Lung (tissue), 12 donors: ENCODE measurements around the gene SLC6A7. TPM values are rescaled to one million over a fixed set of nuclear protein-coding genes. Genes with fewer than 3 reads are reported as not detected.

Experiments used
- ATAC-seq: fragments of 200-7000 bp; cut with Tn5 transposase; one replicate; pipeline ENCODE4 v1.9.1; 2020; ENCODE audit warnings: moderate number of reproducible peaks; ENCODE audit not compliant: insufficient read depth, low FRiP score
- DNase-seq, 3 donors: peaks; one replicate each; pipeline ENCODE4 v3.0.0-alpha.2; 2013 to 2017
- H3K27ac ChIP-seq, 2 donors: one replicate each; pipeline ENCODE4 v1.5.1; 2013; ENCODE audit warnings: mild to moderate bottlenecking in 2 of 2, moderate library complexity in 2 of 2, control low read depth in 1 of 2, inconsistent platforms in 1 of 2, low read depth in 1 of 2, low read length in 1 of 2
- H3K27me3 ChIP-seq, 3 donors: one replicate each; pipeline ENCODE4 v1.5.1; 2013; ENCODE audit warnings: low read length in 2 of 3; ENCODE audit not compliant: control insufficient read depth in 3 of 3, insufficient read depth in 3 of 3
- H3K36me3 ChIP-seq, 4 donors: one replicate each; pipeline ENCODE4 v1.5.1; 2013; ENCODE audit warnings: low read length in 4 of 4, mild to moderate bottlenecking in 1 of 4, moderate library complexity in 1 of 4; ENCODE audit not compliant: control insufficient read depth in 4 of 4, insufficient read depth in 4 of 4
- H3K4me1 ChIP-seq, 5 donors: one replicate each; pipeline ENCODE4 v1.5.1; 2013; ENCODE audit warnings: low read length in 5 of 5, mild to moderate bottlenecking in 2 of 5, moderate library complexity in 1 of 5; ENCODE audit not compliant: control insufficient read depth in 5 of 5, insufficient read depth in 5 of 5
- H3K4me3 ChIP-seq: one replicate; pipeline ENCODE4 v1.5.1; 2013; ENCODE audit warnings: mild to moderate bottlenecking, control low read depth, moderate library complexity
- H3K9ac ChIP-seq, 2 donors: one replicate each; pipeline ENCODE4 v1.5.1; 2013; ENCODE audit warnings: low read length in 2 of 2, control low read depth in 1 of 2; ENCODE audit not compliant: insufficient read depth in 1 of 2
- H3K9me3 ChIP-seq, 4 donors: one replicate each; pipeline ENCODE4 v1.5.1; 2013; ENCODE audit warnings: low read length in 3 of 4, mild to moderate bottlenecking in 1 of 4, moderate library complexity in 1 of 4; ENCODE audit not compliant: control insufficient read depth in 4 of 4, insufficient read depth in 3 of 4
- WGBS, 2 donors: extraction: QIAGEN DNeasy Blood & Tissue Kit; methylation state at CpG; one replicate each; pipeline ENCODE4 v1.1.7; 2013; 5-methylcytosine and 5-hydroxymethylcytosine counted together
- polyA plus RNA-seq, 2 donors: library from polyadenylated mRNA; stranded (reverse); fragments of 200-250 nt; gene quantifications; one replicate each; pipeline ENCODE4 v1.2.1, GENCODE V29; 2013
- total RNA-seq, 2 donors: library from RNA; depleted of rRNA in 1 of 2; stranded (reverse); fragments of >200 nt in 1 of 2; gene quantifications; one replicate each; pipeline ENCODE4 v1.2.1, GENCODE V29; 2014 to 2021
- TF ChIP-seq, protein P1 (sequence below): IDR thresholded peaks from 2 replicates; pipeline ENCODE4 v1.5.1; 2012; ENCODE audit warnings: mild to moderate bottlenecking; ENCODE audit errors: control extremely low read depth, extremely low read depth
- donor health status: control.
- donor health status: control.
- donor health status: Bipolar disorder and iron deficiency.
- donor health status: healthy.
- donor health status: DM: yes; HTN: yes; CAD: no.

The SLC6A7 gene
- total and polyA plus RNA-seq, 4 donors, result 0.02 to 0.06 (median 0.03) TPM; not detected in 1

DNA sequence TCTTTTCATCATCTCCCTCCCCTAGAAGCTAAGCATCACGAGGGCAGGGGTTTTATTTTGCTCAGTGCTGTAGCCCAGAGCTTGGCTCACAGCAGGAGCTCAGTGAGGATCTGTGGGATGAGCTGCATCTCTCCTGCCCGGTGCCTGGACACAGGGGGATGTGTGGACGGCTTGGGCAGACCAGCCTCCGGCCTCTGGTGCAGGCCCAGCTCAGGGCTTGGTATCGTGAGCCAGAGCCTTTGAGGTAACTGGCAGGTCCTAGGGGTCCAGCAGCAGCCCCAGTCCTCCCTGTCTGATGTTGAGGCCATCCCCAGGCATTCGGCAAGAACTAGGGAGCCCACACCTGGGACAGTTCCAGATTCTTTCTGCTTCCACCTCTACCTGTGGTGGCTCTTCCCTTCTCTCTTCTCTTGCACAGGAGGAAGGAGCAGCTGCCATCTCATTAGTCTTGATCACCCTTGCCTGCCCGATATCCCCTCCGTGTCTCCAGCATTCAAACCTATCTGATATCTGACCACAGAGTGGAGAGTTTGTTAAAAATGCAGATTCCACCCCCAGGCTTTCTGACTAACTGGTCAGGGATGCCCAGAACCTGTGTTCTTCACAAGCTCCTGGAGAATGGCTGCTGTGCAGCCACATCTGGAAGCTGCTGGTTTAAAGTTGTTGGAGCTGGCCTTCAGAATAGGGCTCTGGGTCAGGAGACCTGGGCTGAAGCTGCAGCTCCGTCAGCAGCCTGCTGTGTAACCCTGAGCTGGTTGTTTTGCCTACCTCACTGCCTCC is 7.9 kb upstream of the SLC6A7 start:
- 92 to 93% methylated on average over 9 of the region's 9 CpGs for WGBS, 2 donors
- Histone ChIP-seq H3K27ac (no peak overlapping the region), H3K9ac (no peak overlapping the region), H3K4me1 (peaks cover 0 to 26% (median 12%) of the 10 kb centered on the region in 5 donors), H3K4me3 (no peak overlapping the region), H3K27me3 (no peaks in the 10 kb centered on the region), H3K9me3 (no peaks in the 10 kb centered on the region), H3K36me3 (no peaks in the 10 kb centered on the region)
- ATAC-seq, result no peak
- no peak for DNase-seq
- TF ChIP-seq, protein P1, sequence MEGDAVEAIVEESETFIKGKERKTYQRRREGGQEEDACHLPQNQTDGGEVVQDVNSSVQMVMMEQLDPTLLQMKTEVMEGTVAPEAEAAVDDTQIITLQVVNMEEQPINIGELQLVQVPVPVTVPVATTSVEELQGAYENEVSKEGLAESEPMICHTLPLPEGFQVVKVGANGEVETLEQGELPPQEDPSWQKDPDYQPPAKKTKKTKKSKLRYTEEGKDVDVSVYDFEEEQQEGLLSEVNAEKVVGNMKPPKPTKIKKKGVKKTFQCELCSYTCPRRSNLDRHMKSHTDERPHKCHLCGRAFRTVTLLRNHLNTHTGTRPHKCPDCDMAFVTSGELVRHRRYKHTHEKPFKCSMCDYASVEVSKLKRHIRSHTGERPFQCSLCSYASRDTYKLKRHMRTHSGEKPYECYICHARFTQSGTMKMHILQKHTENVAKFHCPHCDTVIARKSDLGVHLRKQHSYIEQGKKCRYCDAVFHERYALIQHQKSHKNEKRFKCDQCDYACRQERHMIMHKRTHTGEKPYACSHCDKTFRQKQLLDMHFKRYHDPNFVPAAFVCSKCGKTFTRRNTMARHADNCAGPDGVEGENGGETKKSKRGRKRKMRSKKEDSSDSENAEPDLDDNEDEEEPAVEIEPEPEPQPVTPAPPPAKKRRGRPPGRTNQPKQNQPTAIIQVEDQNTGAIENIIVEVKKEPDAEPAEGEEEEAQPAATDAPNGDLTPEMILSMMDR, result no peak

DNA sequence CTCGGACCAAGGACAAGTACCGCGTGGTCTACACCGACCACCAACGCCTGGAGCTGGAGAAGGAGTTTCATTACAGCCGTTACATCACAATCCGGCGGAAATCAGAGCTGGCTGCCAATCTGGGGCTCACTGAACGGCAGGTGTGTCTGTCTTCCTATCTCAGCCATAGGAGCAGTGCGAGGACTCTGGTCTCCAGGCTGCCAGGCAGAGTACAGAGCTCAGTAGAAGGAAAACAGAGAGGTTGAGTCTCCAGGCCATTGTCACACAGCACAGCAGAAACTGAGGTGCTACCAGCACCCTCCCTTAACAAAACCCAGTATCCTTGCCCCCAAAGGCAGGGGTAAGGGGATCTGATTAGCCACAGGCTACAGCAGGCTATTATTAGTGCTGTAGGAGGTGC is 7.1 kb upstream of the SLC6A7 start:
- Histone ChIP-seq H3K27me3 (no peaks in the 10 kb centered on the region), H3K9ac (no peak overlapping the region), H3K4me3 (no peak overlapping the region), H3K4me1 (peaks cover 0 to 26% (median 12%) of the 10 kb centered on the region in 5 donors), H3K9me3 (no peaks in the 10 kb centered on the region), H3K36me3 (no peaks in the 10 kb centered on the region), H3K27ac (no peak overlapping the region)
- TF ChIP-seq, protein P1, result no peak
- WGBS, 2 donors, result 92 to 94% methylated on average over 10 of the region's 10 CpGs
- no peak for ATAC-seq
- DNase-seq, result no peak

DNA sequence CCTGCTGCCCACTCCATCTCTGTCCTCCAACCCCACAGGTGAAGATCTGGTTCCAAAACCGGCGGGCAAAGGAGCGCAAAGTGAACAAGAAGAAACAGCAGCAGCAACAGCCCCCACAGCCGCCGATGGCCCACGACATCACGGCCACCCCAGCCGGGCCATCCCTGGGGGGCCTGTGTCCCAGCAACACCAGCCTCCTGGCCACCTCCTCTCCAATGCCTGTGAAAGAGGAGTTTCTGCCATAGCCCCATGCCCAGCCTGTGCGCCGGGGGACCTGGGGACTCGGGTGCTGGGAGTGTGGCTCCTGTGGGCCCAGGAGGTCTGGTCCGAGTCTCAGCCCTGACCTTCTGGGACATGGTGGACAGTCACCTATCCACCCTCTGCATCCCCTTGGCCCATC is 6.4 kb upstream of the SLC6A7 start:
- DNase-seq (no peak), ATAC-seq (no peak)
- Histone ChIP-seq H3K4me1 (peaks cover 0 to 26% (median 12%) of the 10 kb centered on the region in 5 donors), H3K9me3 (no peaks in the 10 kb centered on the region), H3K27ac (no peak overlapping the region), H3K9ac (no peak overlapping the region), H3K36me3 (no peaks in the 10 kb centered on the region), H3K4me3 (no peak overlapping the region), H3K27me3 (peaks cover 0 to 2% (median 0%) of the 10 kb centered on the region in 3 donors)
- TF ChIP-seq, protein P1, result no peak
- 92 to 94% methylated on average over 12 of the region's 12 CpGs for WGBS, 2 donors

DNA sequence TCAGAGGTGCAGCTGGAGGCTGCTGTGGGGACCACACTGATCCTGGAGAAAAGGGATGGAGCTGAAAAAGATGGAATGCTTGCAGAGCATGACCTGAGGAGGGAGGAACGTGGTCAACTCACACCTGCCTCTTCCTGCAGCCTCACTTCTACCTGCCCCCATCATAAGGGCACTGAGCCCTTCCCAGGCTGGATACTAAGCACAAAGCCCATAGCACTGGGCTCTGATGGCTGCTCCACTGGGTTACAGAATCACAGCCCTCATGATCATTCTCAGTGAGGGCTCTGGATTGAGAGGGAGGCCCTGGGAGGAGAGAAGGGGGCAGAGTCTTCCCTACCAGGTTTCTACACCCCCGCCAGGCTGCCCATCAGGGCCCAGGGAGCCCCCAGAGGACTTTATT is 5.9 kb upstream of the SLC6A7 start:
- Histone ChIP-seq H3K4me1 (peaks cover 0 to 26% (median 12%) of the 10 kb centered on the region in 5 donors), H3K9me3 (no peaks in the 10 kb centered on the region), H3K4me3 (no peak overlapping the region), H3K9ac (no peak overlapping the region), H3K36me3 (no peaks in the 10 kb centered on the region), H3K27me3 (peaks cover 0 to 8% (median 2%) of the 10 kb centered on the region in 3 donors), H3K27ac (no peak overlapping the region)
- TF ChIP-seq, protein P1, result no peak
- DNase-seq, result no peak
- WGBS, 2 donors, result 79 to 97% methylated on average over 2 of the region's 2 CpGs
- ATAC-seq, result no peak
